ENCODE results near the gene LRIG2. TPM values are rescaled to one million over a fixed set of nuclear protein-coding genes. Genes with fewer than 3 reads are reported as not detected.

The LRIG2 gene
- total and polyA plus RNA-seq, 9 of the 15 experiments (the other 6 are each of a cell fraction or from before 2014, with no cell fraction given) = 1.8 to 28.1 (median 11.5) TPM

GRCh38 chr1:113042285-113043143 lies 30.5 kb upstream of the LRIG2 start (continued):
- TF ChIP-seq MED1 (CRISPR knock-in tag; IDR thresholded peaks at IDR 0.05; ENCODE audit: borderline replicate concordance) = no peak
- TF ChIP-seq GTF2B (IDR thresholded peaks at IDR 0.05; ENCODE audit: extremely low read depth, insufficient read length) = no peak
- no peak for TF ChIP-seq NR3C1 (CRISPR knock-in tag; IDR thresholded peaks at IDR 0.05)
- TF ChIP-seq SMC3 (conservative IDR thresholded peaks at IDR 0.05; ENCODE audit: insufficient read depth, low read depth, low read length) = peak; percentile 96
- TF ChIP-seq TSC22D4 (tag; IDR thresholded peaks at IDR 0.05) = no peak
- TF ChIP-seq CTBP1 (IDR thresholded peaks at IDR 0.05; ENCODE audit: borderline replicate concordance) = peak; percentile 47; the same call in 1 of the 2 replicates
- TF ChIP-seq ZNF395 (CRISPR knock-in tag; IDR thresholded peaks at IDR 0.05) = 0 out of 2 replicates have a peak, but pooled peaks have one; percentile 33
- 0 out of 2 replicates have a peak, but pooled peaks have one; percentile 8 for TF ChIP-seq MIER1 (IDR thresholded peaks at IDR 0.05; ENCODE audit: low read depth)
- no peak for TF ChIP-seq GTF2A2 (tag; IDR thresholded peaks at IDR 0.05)
- TF ChIP-seq NCOA2 (IDR thresholded peaks at IDR 0.05; ENCODE audit: partially characterized antibody in 2 of 2) = no peak
- no peak for TF ChIP-seq MEF2A (IDR thresholded peaks at IDR 0.05; ENCODE audit: control insufficient read depth, low read depth, low read length)
- TF ChIP-seq GATAD2B (IDR thresholded peaks at IDR 0.05; ENCODE audit: borderline replicate concordance) = no peak; the same call in 1 of the 2 replicates
- TF ChIP-seq ZNF76 (CRISPR knock-in tag; IDR thresholded peaks at IDR 0.05; ENCODE audit: borderline replicate concordance) = no peak
- TF ChIP-seq BRD9 (IDR thresholded peaks at IDR 0.05; ENCODE audit: low read depth, partially characterized antibody) = peak; percentile 57
- no peak for TF ChIP-seq STAT6 (CRISPR knock-in tag; IDR thresholded peaks at IDR 0.05)
- TF ChIP-seq SETDB1 (IDR thresholded peaks at IDR 0.05; ENCODE audit: low read length) = no peak
- TF ChIP-seq ETS1 (conservative IDR thresholded peaks at IDR 0.05; ENCODE audit: control insufficient read depth, low read depth, low read length) = no peak
- TF ChIP-seq ESRRB (CRISPR knock-in tag; IDR thresholded peaks at IDR 0.05; ENCODE audit: borderline replicate concordance) = no peak; the same call in 1 of the 2 replicates
- TF ChIP-seq CBX5 (IDR thresholded peaks at IDR 0.05; ENCODE audit: borderline replicate concordance, low read depth) = no peak
- TF ChIP-seq HDGF (IDR thresholded peaks at IDR 0.05) = peak; percentile 29; the same call in 1 of the 2 replicates
- TF ChIP-seq RBM15 (IDR thresholded peaks at IDR 0.05; ENCODE audit: insufficient read depth, low read length) = no peak
- TF ChIP-seq ETV5 (CRISPR knock-in tag; IDR thresholded peaks at IDR 0.05; ENCODE audit: low read depth) = peak; percentile 68
